SK-N-MC (cell line): ENCODE measurements around the gene CRIM1.
A peak's percentile ranks its signal among the peaks of the same experiment; 100 is the strongest.

ENCODE experiments used
- DNase-seq: peaks from one replicate; pipeline ENCODE4 v3.0.0-alpha.2; 2011; ENCODE audit warnings: low read depth, low spot score
- H3K27ac ChIP-seq: fragments of 200-600 bp; sonication (generic); 2 replicates; pipeline ENCODE4 v1.5.1; 2016; ENCODE audit warnings: mixed run types
- H3K36me3 ChIP-seq: fragments of 200-600 bp; sonication (generic); 2 replicates; pipeline ENCODE4 v1.6.1; 2017; ENCODE audit warnings: antibody characterized with exemption, low read length, mixed read lengths; ENCODE audit not compliant: insufficient read depth
- H3K4me3 ChIP-seq: fragments of 200-600 bp; sonication (generic); 2 replicates; pipeline ENCODE4 v1.5.1; 2016
- H3K9ac ChIP-seq: fragments of 200-600 bp; sonication (generic); 2 replicates; pipeline ENCODE4 v1.8.0; 2017; ENCODE audit warnings: mixed run types, mixed read lengths; ENCODE audit not compliant: insufficient read length
- H3K9me3 ChIP-seq: fragments of 200-600 bp; sonication (generic); 2 replicates; pipeline ENCODE4 v1.6.1; 2017; ENCODE audit warnings: low read depth, mild to moderate bottlenecking, antibody characterized with exemption, low read length, moderate library complexity, mixed read lengths
- EZH2 ChIP-seq: fragments of 200-600 bp; sonication (generic); IDR thresholded peaks from one replicate; pipeline ENCODE4 v1.6.1; 2017; ENCODE audit warnings: antibody characterized with exemption
- FOXP2 ChIP-seq: optimal IDR thresholded peaks from 2 replicates; pipeline ENCODE3; 2011; ENCODE audit warnings: mild to moderate bottlenecking, moderate library complexity; ENCODE audit not compliant: insufficient read depth; ENCODE audit errors: extremely low read length, control extremely low read depth
- POLR2AphosphoS5 ChIP-seq: IDR thresholded peaks from 2 replicates; pipeline ENCODE4 v1.6.1; 2012; ENCODE audit warnings: mild to moderate bottlenecking, low read depth, low read length, borderline replicate concordance

The CRIM1 gene

GRCh38 chr2:36528274-36528673 lies 172.7 kb downstream of the CRIM1 start:
- H3K4me3 ChIP-seq, result no peak overlapping the region
- no peak for TF ChIP-seq POLR2AphosphoS5
- TF ChIP-seq FOXP2, result no peak
- TF ChIP-seq EZH2, result no peak
- no peak overlapping the region for H3K27ac ChIP-seq
- no peaks in the 10 kb centered on the region for H3K9me3 ChIP-seq
- peaks cover 23% of the 10 kb centered on the region for H3K36me3 ChIP-seq
- H3K9ac ChIP-seq, result no peak overlapping the region
- no peak for DNase-seq

- H3K4me3 ChIP-seq, result no peak overlapping the region
- no peaks in the 10 kb centered on the region for H3K9me3 ChIP-seq
- H3K36me3 ChIP-seq, result peaks cover 18% of the 10 kb centered on the region
These were observed 173.3 kb downstream of the CRIM1 start for GRCh38 chr2:36528766-36529392.

GRCh38 chr2:36530178-36530982 lies 174.8 kb downstream of the CRIM1 start:
- no peak for TF ChIP-seq FOXP2
- no peak for TF ChIP-seq POLR2AphosphoS5
- no peak for TF ChIP-seq EZH2
- no peak for DNase-seq
- Histone ChIP-seq H3K36me3 (peaks cover 18% of the 10 kb centered on the region), H3K9me3 (no peaks in the 10 kb centered on the region), H3K9ac (no peak overlapping the region), H3K4me3 (no peak overlapping the region), H3K27ac (peak overlapping the region; percentile 69; the same call in 1 of the 2 replicates)

More at GRCh38 chr2:36528766-36529392, 173.3 kb downstream of the CRIM1 start:
- TF ChIP-seq FOXP2, result no peak
- TF ChIP-seq EZH2, result no peak
- TF ChIP-seq POLR2AphosphoS5, result no peak
- Histone ChIP-seq H3K27ac (no peak overlapping the region), H3K9ac (no peak overlapping the region)
- DNase-seq, result no peak

GRCh38 chr2:36530983-36531354 lies 175.4 kb downstream of the CRIM1 start:
- no peak for TF ChIP-seq POLR2AphosphoS5
- no peak for TF ChIP-seq EZH2
- TF ChIP-seq FOXP2, result no peak
- Histone ChIP-seq H3K9me3 (no peaks in the 10 kb centered on the region), H3K27ac (no peak overlapping the region), H3K4me3 (no peak overlapping the region), H3K9ac (no peak overlapping the region), H3K36me3 (peaks cover 18% of the 10 kb centered on the region)
- no peak for DNase-seq

GRCh38 chr2:36534275-36534799 lies 178.8 kb downstream of the CRIM1 start:
- no peak for DNase-seq
- Histone ChIP-seq H3K27ac (peak overlapping the region; percentile 68), H3K36me3 (peaks cover 18% of the 10 kb centered on the region), H3K9ac (no peak overlapping the region), H3K4me3 (no peak overlapping the region), H3K9me3 (no peaks in the 10 kb centered on the region)
- TF ChIP-seq FOXP2 (no peak), POLR2AphosphoS5 (no peak), EZH2 (no peak)

GRCh38 chr2:36535099-36535498 lies 179.5 kb downstream of the CRIM1 start:
- TF ChIP-seq POLR2AphosphoS5, result no peak
- no peak for TF ChIP-seq EZH2
- TF ChIP-seq FOXP2, result no peak
- no peak overlapping the region for H3K27ac ChIP-seq
- peaks cover 18% of the 10 kb centered on the region for H3K36me3 ChIP-seq

GRCh38 chr2:36536776-36537175 lies 181.2 kb downstream of the CRIM1 start:
- no peak overlapping the region for H3K27ac ChIP-seq
- H3K9ac ChIP-seq, result no peak overlapping the region

More at GRCh38 chr2:36535099-36535498, 179.5 kb downstream of the CRIM1 start:
- no peak overlapping the region for H3K4me3 ChIP-seq
- no peak overlapping the region for H3K9ac ChIP-seq
- DNase-seq, result no peak
- H3K9me3 ChIP-seq, result no peaks in the 10 kb centered on the region

GRCh38 chr2:36538335-36538734 lies 182.8 kb downstream of the CRIM1 start:
- DNase-seq, result no peak

More at GRCh38 chr2:36536776-36537175, 181.2 kb downstream of the CRIM1 start:
- no peak overlapping the region for H3K4me3 ChIP-seq
- no peaks in the 10 kb centered on the region for H3K9me3 ChIP-seq
- peaks cover 10% of the 10 kb centered on the region for H3K36me3 ChIP-seq
- DNase-seq, result no peak
- no peak for TF ChIP-seq POLR2AphosphoS5
- no peak for TF ChIP-seq FOXP2
- TF ChIP-seq EZH2, result no peak

More at GRCh38 chr2:36538335-36538734, 182.8 kb downstream of the CRIM1 start:
- H3K27ac ChIP-seq, result no peak overlapping the region
- no peak for TF ChIP-seq POLR2AphosphoS5
- no peak for TF ChIP-seq EZH2
- TF ChIP-seq FOXP2, result no peak
- H3K36me3 ChIP-seq, result no peaks in the 10 kb centered on the region; the same call in 1 of the 2 replicates
- no peaks in the 10 kb centered on the region for H3K9me3 ChIP-seq
- no peak overlapping the region for H3K4me3 ChIP-seq
- H3K9ac ChIP-seq, result no peak overlapping the region
